Activated effector memory CD4-positive, alpha-beta T cell treated with Interleukin-2 at 50 U/mL for 16 hours (primary cell): ENCODE results near the gene DIP2A.
A peak's percentile ranks its signal among the peaks of the same experiment; 100 is the strongest.

Experiments
- DNase-seq: peaks from one replicate; pipeline ENCODE4 v3.0.0-alpha.2; 2020

DIP2A gene

GRCh38 chr21:46600305-46600704 is 141.6 kb downstream of the DIP2A start:
- DNase-seq, result no peak

GRCh38 chr21:46600978-46601377 is 142.3 kb downstream of the DIP2A start:
- DNase-seq, result no peak

GRCh38 chr21:46603228-46603627 is 144.5 kb downstream of the DIP2A start:
- no peak for DNase-seq

- no peak for DNase-seq
Observed at GRCh38 chr21:46604329-46604974, 145.8 kb downstream of the DIP2A start.

GRCh38 chr21:46604975-46605766 is 146.5 kb downstream of the DIP2A start, which contains the start of gene S100B:
TSS of gene S100B (minus strand) at chr21:46605082. CDS start at chr21:46602415, 2,667 bp downstream.
- no peak for DNase-seq

GRCh38 chr21:46605767-46606426 is 147.2 kb downstream of the DIP2A start:
- DNase-seq, result peak; percentile 40

- no peak for DNase-seq
Observed at GRCh38 chr21:46606427-46606813, 147.7 kb downstream of the DIP2A start.

GRCh38 chr21:46607636-46608035 is 148.9 kb downstream of the DIP2A start:
- no peak for DNase-seq

GRCh38 chr21:46608672-46609111 is 150.0 kb downstream of the DIP2A start:
- DNase-seq, result no peak

- no peak for DNase-seq
Observed at GRCh38 chr21:46610018-46610701, 151.5 kb downstream of the DIP2A start.

- DNase-seq, result no peak
Observed at GRCh38 chr21:46613391-46613790, 154.7 kb downstream of the DIP2A start.

GRCh38 chr21:46616050-46616449 is 157.4 kb downstream of the DIP2A start:
- no peak for DNase-seq

GRCh38 chr21:46616656-46617055 is 158.0 kb downstream of the DIP2A start:
- DNase-seq, result no peak

GRCh38 chr21:46617267-46618051 is 158.8 kb downstream of the DIP2A start:
- no peak for DNase-seq

- DNase-seq, result no peak
Observed at GRCh38 chr21:46618738-46619379, 160.2 kb downstream of the DIP2A start.
